ENCODE measurements around the gene PTPRJ. TPM values are rescaled to one million over a fixed set of nuclear protein-coding genes. Genes with fewer than 3 reads are reported as not detected.

The PTPRJ gene
- total RNA-seq, 1 donor = 10.9 TPM

- H3K4me3 ChIP-seq (ENCODE audit: insufficient read depth, low read length) = no peak overlapping the region
- H3K9me3 ChIP-seq (ENCODE audit: low read depth, low read length) = no peaks in the 10 kb centered on the region
- no peak for DNase-seq (ENCODE audit: insufficient read length, low spot score, missing footprints)
- H3K4me2 ChIP-seq (ENCODE audit: insufficient read depth, low read length) = no peak overlapping the region
- no peaks in the 10 kb centered on the region for H3K27me3 ChIP-seq (ENCODE audit: insufficient read depth, low read length)
- H4K20me1 ChIP-seq (ENCODE audit: insufficient read depth, low read length) = peaks cover 30% of the 10 kb centered on the region
- H3K27ac ChIP-seq (ENCODE audit: low read depth, low read length) = no peak overlapping the region
- H3K36me3 ChIP-seq (ENCODE audit: insufficient read depth, low read length) = no peaks in the 10 kb centered on the region
- H3K79me2 ChIP-seq (ENCODE audit: insufficient read depth, low read length) = peaks cover 82% of the 10 kb centered on the region
- peaks cover 21% of the 10 kb centered on the region for H3K4me1 ChIP-seq (ENCODE audit: insufficient read depth, low read length)
- no peak for TF ChIP-seq CTCF (IDR thresholded peaks at IDR 0.05; ENCODE audit: extremely low read depth, low read depth, low read length)
- no peak overlapping the region for H2AFZ ChIP-seq (ENCODE audit: low read length)
These were observed 117.7 kb downstream of the PTPRJ start for GRCh38 chr11:48098024-48098423.

GRCh38 chr11:48099916-48100446 is 119.6 kb downstream of the PTPRJ start:
- Histone ChIP-seq H3K4me3 (ENCODE audit: insufficient read depth, low read length) (no peak overlapping the region), H3K79me2 (ENCODE audit: insufficient read depth, low read length) (peaks cover 84% of the 10 kb centered on the region), H3K4me2 (ENCODE audit: insufficient read depth, low read length) (no peak overlapping the region), H3K27me3 (ENCODE audit: insufficient read depth, low read length) (no peaks in the 10 kb centered on the region), H2AFZ (ENCODE audit: low read length) (no peak overlapping the region), H3K9me3 (ENCODE audit: low read depth, low read length) (no peaks in the 10 kb centered on the region), H4K20me1 (ENCODE audit: insufficient read depth, low read length) (peaks cover 21% of the 10 kb centered on the region), H3K36me3 (ENCODE audit: insufficient read depth, low read length) (no peaks in the 10 kb centered on the region), H3K4me1 (ENCODE audit: insufficient read depth, low read length) (peaks cover 24% of the 10 kb centered on the region), H3K27ac (ENCODE audit: low read depth, low read length) (no peak overlapping the region)
- no peak for DNase-seq (ENCODE audit: insufficient read length, low spot score, missing footprints)
- no peak for TF ChIP-seq CTCF (IDR thresholded peaks at IDR 0.05; ENCODE audit: extremely low read depth, low read depth, low read length)

- Histone ChIP-seq H3K36me3 (ENCODE audit: insufficient read depth, low read length) (no peaks in the 10 kb centered on the region), H3K4me1 (ENCODE audit: insufficient read depth, low read length) (peaks cover 18% of the 10 kb centered on the region), H3K27ac (ENCODE audit: low read depth, low read length) (no peak overlapping the region), H2AFZ (ENCODE audit: low read length) (no peak overlapping the region), H3K79me2 (ENCODE audit: insufficient read depth, low read length) (peaks cover 86% of the 10 kb centered on the region), H3K27me3 (ENCODE audit: insufficient read depth, low read length) (no peaks in the 10 kb centered on the region), H3K4me3 (ENCODE audit: insufficient read depth, low read length) (no peak overlapping the region), H4K20me1 (ENCODE audit: insufficient read depth, low read length) (peaks cover 20% of the 10 kb centered on the region), H3K9me3 (ENCODE audit: low read depth, low read length) (no peaks in the 10 kb centered on the region), H3K4me2 (ENCODE audit: insufficient read depth, low read length) (no peak overlapping the region)
- no peak for DNase-seq (ENCODE audit: insufficient read length, low spot score, missing footprints)
- TF ChIP-seq CTCF (IDR thresholded peaks at IDR 0.05; ENCODE audit: extremely low read depth, low read depth, low read length) = no peak
These were observed 120.8 kb downstream of the PTPRJ start for GRCh38 chr11:48101044-48101733.

GRCh38 chr11:48101958-48102357 is 121.6 kb downstream of the PTPRJ start:
- H2AFZ ChIP-seq (ENCODE audit: low read length) = no peak overlapping the region
- no peaks in the 10 kb centered on the region for H3K9me3 ChIP-seq (ENCODE audit: low read depth, low read length)
- no peak for TF ChIP-seq CTCF (IDR thresholded peaks at IDR 0.05; ENCODE audit: extremely low read depth, low read depth, low read length)
- H3K36me3 ChIP-seq (ENCODE audit: insufficient read depth, low read length) = no peaks in the 10 kb centered on the region
- H4K20me1 ChIP-seq (ENCODE audit: insufficient read depth, low read length) = peaks cover 20% of the 10 kb centered on the region
- no peaks in the 10 kb centered on the region for H3K27me3 ChIP-seq (ENCODE audit: insufficient read depth, low read length)
- no peak for DNase-seq (ENCODE audit: insufficient read length, low spot score, missing footprints)
- no peak overlapping the region for H3K4me2 ChIP-seq (ENCODE audit: insufficient read depth, low read length)
- peaks cover 81% of the 10 kb centered on the region for H3K79me2 ChIP-seq (ENCODE audit: insufficient read depth, low read length)
- no peak overlapping the region for H3K27ac ChIP-seq (ENCODE audit: low read depth, low read length)
- H3K4me3 ChIP-seq (ENCODE audit: insufficient read depth, low read length) = no peak overlapping the region
- peaks cover 16% of the 10 kb centered on the region for H3K4me1 ChIP-seq (ENCODE audit: insufficient read depth, low read length)
